ENCODE results near the gene GIMAP5.

- TF ChIP-seq EZH2 (conservative IDR thresholded peaks at IDR 0.05; ENCODE audit: low read depth, low read length) = no peak
- TF ChIP-seq ZBTB2 (CRISPR knock-in tag; IDR thresholded peaks at IDR 0.05; ENCODE audit: low read depth) = no peak
- TF ChIP-seq ZSCAN5A (CRISPR knock-in tag; IDR thresholded peaks at IDR 0.05; ENCODE audit: borderline replicate concordance) = no peak
- TF ChIP-seq CTCF (CRISPR knock-in tag; IDR thresholded peaks at IDR 0.05) = no peak
- no peak for TF ChIP-seq BRCA1 (CRISPR knock-in tag; IDR thresholded peaks at IDR 0.05)
- no peak for TF ChIP-seq GTF2F1 (IDR thresholded peaks at IDR 0.05; ENCODE audit: low read length)
- TF ChIP-seq MXD4 (CRISPR knock-in tag; IDR thresholded peaks at IDR 0.05) = no peak
- no peak for TF ChIP-seq RBAK (CRISPR knock-in tag; IDR thresholded peaks at IDR 0.05)
Observed at GRCh38 chr7:150738591-150739001, 1.4 kb downstream of the GIMAP5 start.
